Thoracic aorta (tissue), 2 donors: Measurements from ENCODE around the gene GNG2. TPM values are rescaled to one million over a fixed set of nuclear protein-coding genes. Genes with fewer than 3 reads are reported as not detected.
"Not testable (repeated sequence)": the region's sequence is repeated elsewhere in the genome, so short reads cannot be mapped to it uniquely, and the experiment has no call there.

ENCODE experiments used
- ATAC-seq: fragments of 150-250 bp; one replicate; pipeline ENCODE4 v1.8.0; 2017; ENCODE audit warnings: low read depth; ENCODE audit not compliant: insufficient number of reproducible peaks, low FRiP score
- DNase-seq: peaks from one replicate; pipeline ENCODE4 v3.0.0-alpha.2; 2020; ENCODE audit warnings: low spot score
- H3K27ac ChIP-seq, 2 donors: fragments of 200-600 bp; sonication (generic); 1 replicate in 1 of 2; 2 replicates in 1 of 2; pipeline ENCODE4 v1.5.1; 2016; ENCODE audit warnings: mild to moderate bottlenecking in 2 of 2, moderate library complexity in 2 of 2
- H3K27me3 ChIP-seq: fragments of 200-600 bp; sonication (generic); replicated peaks from 2 replicates; pipeline ENCODE4 v1.6.0; 2016; ENCODE audit warnings: mild to moderate bottlenecking; ENCODE audit not compliant: insufficient read depth
- H3K36me3 ChIP-seq: fragments of 200-600 bp; sonication (generic); one replicate; pipeline ENCODE4 v1.5.1; 2016
- H3K4me1 ChIP-seq, 2 donors: fragments of 200-600 bp; sonication (generic); 1 replicate in 1 of 2; 2 replicates in 1 of 2; pipeline versions ENCODE4 v1.5.1 to v1.6.0; 2016; ENCODE audit warnings: low read depth in 2 of 2, mild to moderate bottlenecking in 1 of 2; ENCODE audit not compliant: control insufficient read depth in 1 of 2
- H3K4me3 ChIP-seq: fragments of 200-600 bp; sonication (generic); 2 replicates; pipeline ENCODE4 v1.5.1; 2016; ENCODE audit warnings: mild to moderate bottlenecking
- H3K9me3 ChIP-seq: fragments of 200-600 bp; sonication (generic); 2 replicates; pipeline ENCODE4 v1.5.1; 2016
- total RNA-seq, 2 donors: library from RNA; depleted of rRNA; stranded (reverse); fragments of >200 nt; gene quantifications; one replicate each; pipeline versions ENCODE4 v1.1.0 to v1.2.3, GENCODE V29; 2016
- TF ChIP-seq, protein P1 (sequence below): fragments of 200-600 bp; sonication (generic); IDR thresholded peaks from one replicate; pipeline ENCODE4 v1.5.1; 2019; ENCODE audit warnings: antibody characterized with exemption

The GNG2 gene
- total RNA-seq, 2 donors from 2014 or later = 8.7 to 9.3 TPM

DNA sequence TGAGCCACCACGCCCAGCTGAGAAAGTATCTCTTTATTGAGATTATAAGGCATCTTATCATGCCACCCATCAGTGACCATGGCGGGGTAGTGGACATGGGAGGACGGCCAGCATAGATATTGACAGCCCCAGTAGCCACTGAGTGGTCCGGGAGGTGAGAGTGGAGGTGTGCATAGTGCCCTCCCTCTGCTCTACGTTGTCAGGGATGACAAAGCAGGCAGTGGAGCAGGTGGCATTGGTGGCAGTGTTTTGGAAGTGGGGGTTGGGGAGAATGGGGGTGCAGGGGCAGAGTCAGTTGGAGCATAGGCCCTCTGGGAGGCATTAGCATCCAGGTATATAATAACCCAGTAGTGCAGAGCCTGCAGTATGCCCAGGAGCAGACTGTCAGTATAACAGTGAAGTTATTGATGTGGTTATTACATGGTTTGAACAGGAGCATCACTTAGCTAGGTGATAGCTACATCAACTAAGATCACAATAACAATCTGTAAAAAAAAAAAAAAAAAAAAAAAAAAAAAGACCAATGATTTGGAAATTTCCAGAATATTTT lies 41.1 kb downstream of the GNG2 start:
- DNase-seq (no peak), ATAC-seq (no peak)
- H3K9me3 ChIP-seq = no peaks in the 10 kb centered on the region
- peaks cover 0 to 5% of the 10 kb centered on the region in 2 donors for H3K4me1 ChIP-seq
- H3K27ac ChIP-seq = no peak overlapping the region
- no peak overlapping the region for H3K4me3 ChIP-seq
- H3K27me3 ChIP-seq = no peaks in the 10 kb centered on the region
- TF ChIP-seq, protein P1, sequence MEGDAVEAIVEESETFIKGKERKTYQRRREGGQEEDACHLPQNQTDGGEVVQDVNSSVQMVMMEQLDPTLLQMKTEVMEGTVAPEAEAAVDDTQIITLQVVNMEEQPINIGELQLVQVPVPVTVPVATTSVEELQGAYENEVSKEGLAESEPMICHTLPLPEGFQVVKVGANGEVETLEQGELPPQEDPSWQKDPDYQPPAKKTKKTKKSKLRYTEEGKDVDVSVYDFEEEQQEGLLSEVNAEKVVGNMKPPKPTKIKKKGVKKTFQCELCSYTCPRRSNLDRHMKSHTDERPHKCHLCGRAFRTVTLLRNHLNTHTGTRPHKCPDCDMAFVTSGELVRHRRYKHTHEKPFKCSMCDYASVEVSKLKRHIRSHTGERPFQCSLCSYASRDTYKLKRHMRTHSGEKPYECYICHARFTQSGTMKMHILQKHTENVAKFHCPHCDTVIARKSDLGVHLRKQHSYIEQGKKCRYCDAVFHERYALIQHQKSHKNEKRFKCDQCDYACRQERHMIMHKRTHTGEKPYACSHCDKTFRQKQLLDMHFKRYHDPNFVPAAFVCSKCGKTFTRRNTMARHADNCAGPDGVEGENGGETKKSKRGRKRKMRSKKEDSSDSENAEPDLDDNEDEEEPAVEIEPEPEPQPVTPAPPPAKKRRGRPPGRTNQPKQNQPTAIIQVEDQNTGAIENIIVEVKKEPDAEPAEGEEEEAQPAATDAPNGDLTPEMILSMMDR = no peak
- H3K36me3 ChIP-seq = no peaks in the 10 kb centered on the region

DNA sequence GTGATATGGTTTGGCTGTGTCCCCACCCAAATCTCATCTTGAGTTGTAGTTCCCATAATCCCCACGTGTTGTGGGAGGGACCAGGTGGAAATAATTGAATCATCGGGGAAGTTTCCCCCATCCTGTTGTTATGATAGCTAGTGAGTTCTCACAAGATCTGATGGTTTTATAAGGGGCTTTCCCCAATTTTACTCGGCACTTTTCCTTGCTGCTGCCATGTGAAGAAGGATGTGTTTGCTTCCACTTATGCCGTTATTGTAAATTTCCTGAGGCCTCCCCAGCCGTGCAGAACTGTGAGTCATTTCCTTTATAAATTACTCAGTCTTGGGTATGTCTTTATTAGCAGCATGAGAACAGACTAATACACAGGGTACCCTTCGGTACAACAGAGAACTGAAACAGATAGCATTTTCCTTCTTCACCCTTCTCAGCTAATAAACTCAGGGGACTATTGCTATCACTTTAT lies 45.3 kb downstream of the GNG2 start:
- H3K36me3 ChIP-seq, H3K9me3 ChIP-seq, ATAC-seq, H3K4me3 ChIP-seq, DNase-seq, H3K4me1 ChIP-seq, H3K27ac ChIP-seq, H3K27me3 ChIP-seq: not testable (repeated sequence)

DNA sequence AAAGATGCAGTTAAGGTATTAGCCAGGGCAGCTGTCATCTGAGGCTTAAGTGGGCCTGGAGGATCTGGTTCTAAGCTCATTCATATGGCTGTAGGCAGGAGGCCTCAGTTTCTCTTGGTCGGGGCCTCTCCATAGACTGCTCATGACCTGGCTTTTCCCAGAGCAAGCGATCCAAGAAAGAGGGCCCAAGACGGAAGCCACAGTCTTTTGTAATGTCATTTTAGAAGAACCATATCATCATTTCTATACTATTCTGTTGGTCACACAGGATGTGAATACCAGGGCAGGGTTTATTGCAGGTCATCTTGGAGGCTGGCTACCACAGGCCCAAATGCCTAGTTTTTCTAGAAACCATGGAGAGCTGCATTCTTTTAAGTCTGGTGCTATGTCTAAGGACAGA lies 47.7 kb downstream of the GNG2 start:
- H3K36me3 ChIP-seq = no peaks in the 10 kb centered on the region
- H3K9me3 ChIP-seq = no peaks in the 10 kb centered on the region
- no peak for ATAC-seq
- TF ChIP-seq, protein P1 = no peak
- no peak overlapping the region for H3K27ac ChIP-seq
- peaks cover 5% of the 10 kb centered on the region in 2 donors for H3K4me1 ChIP-seq
- H3K27me3 ChIP-seq = no peaks in the 10 kb centered on the region
- H3K4me3 ChIP-seq = no peak overlapping the region
- DNase-seq = no peak

DNA sequence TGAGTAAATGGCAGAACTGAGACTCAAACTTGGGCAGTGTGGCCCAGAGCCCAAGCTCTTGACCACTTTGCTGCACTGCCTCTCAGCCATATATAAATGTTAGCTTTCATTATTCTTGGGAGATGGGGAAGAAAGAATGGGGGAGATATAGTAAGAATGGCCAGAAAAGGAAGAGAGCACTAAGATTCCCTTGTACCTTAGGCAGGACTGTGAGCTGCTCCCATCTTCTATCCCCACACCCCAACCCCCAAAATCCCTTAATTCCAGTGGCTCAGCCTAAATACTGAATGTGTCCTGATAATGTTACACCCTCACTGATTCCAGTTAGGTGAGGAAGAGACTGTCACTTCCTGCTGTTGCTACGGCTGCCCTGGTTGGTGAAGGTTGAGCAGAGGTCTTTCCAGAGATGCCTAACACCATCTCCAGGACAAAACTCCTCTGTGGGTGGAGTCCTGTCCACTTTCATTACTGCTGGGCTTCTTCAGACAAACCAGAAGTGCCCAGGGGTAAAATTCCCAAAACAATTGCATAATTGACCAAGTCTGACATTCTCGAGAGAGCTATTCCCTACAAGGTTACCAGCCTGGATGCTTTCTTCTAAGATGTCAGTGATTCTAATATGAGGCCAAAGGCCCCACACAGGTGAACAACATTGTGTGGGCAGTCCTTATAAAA lies 51.8 kb downstream of the GNG2 start:
- Histone ChIP-seq H3K4me1 (peaks cover 2 to 9% of the 10 kb centered on the region in 2 donors), H3K36me3 (no peaks in the 10 kb centered on the region), H3K9me3 (no peaks in the 10 kb centered on the region), H3K4me3 (no peak overlapping the region), H3K27ac (no peak overlapping the region), H3K27me3 (no peaks in the 10 kb centered on the region)
- DNase-seq = no peak
- TF ChIP-seq, protein P1 = no peak
- no peak for ATAC-seq

DNA sequence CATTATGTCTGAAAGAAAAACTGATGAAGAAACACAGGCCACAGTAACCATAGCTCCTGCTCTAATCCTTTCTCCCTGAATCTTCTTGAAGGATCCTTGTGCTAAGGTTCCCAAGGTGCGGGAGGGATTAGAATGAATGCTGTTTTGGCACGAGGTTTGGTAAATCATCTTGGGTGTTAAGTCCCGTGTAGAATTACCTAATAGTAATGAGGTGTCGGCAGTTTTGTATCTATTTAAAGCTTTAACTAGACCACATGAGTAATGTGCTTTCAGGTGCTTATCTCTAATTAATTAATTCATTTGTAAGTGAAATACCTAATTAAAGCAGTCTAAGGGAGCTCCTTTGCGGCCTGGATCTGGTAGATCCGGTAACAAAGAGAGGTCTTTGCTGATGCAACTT lies 53.9 kb downstream of the GNG2 start:
- Histone ChIP-seq H3K36me3 (no peaks in the 10 kb centered on the region), H3K27ac (no peak overlapping the region), H3K27me3 (no peaks in the 10 kb centered on the region), H3K4me3 (no peak overlapping the region), H3K4me1 (peaks cover 0 to 9% of the 10 kb centered on the region in 2 donors), H3K9me3 (no peaks in the 10 kb centered on the region)
- no peak for ATAC-seq
- DNase-seq = no peak
- TF ChIP-seq, protein P1 = no peak
